Activated effector memory CD4-positive, alpha-beta T cell treated with anti-CD3 and anti-CD28 coated beads, Interleukin-2, amount 50 U/mL, for 16 hours (primary cell): ENCODE results near the gene SUV39H1.

ENCODE experiments used
- DNase-seq: peaks from one replicate; pipeline ENCODE4 v3.0.0-alpha.2; 2020

The SUV39H1 gene

DNA sequence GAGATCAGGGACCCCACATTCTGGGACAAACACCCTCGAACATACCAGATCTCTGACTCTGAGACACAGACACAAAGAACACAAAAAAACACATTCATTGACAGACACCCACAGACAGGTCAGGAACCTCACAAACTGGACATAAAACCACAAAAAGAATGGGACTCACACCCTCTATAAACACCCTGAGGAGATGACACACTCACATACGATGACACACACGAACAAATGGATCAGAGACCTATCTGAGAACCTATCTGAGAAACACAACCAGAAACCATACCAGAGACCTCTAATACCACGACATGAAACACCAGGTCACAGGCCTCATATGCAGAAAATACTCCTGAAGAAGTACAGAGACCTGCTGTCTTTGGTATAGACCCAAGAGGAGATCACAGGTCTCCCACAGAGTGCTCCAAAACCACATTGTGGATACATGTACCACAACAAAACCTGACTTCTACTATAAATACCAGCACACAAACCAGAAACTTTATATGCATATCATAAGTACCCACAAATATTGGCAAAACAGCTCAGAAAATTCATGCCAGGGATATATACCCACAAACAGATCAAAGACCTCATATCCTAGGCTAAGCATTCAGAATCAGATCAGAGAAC is 19.5 kb downstream of the SUV39H1 start:
- no peak for DNase-seq

DNA sequence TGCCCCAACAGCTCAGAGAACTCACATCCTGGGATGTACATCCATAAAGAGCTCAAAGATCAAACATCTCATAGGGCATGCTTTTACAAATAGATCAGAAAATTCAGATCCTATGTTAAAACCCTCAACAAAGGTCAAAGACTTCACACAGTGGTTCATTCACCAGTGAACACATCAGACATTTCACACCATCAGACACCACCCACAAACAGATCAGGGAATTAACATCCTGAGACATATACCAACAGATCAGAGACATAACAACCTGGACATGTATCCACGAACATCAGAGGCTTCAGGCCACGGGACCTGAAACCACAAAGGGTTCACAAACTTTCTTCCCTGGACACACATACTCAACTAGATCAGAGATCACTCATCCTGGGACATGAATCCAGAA is 23.4 kb downstream of the SUV39H1 start:
- DNase-seq: no peak

DNA sequence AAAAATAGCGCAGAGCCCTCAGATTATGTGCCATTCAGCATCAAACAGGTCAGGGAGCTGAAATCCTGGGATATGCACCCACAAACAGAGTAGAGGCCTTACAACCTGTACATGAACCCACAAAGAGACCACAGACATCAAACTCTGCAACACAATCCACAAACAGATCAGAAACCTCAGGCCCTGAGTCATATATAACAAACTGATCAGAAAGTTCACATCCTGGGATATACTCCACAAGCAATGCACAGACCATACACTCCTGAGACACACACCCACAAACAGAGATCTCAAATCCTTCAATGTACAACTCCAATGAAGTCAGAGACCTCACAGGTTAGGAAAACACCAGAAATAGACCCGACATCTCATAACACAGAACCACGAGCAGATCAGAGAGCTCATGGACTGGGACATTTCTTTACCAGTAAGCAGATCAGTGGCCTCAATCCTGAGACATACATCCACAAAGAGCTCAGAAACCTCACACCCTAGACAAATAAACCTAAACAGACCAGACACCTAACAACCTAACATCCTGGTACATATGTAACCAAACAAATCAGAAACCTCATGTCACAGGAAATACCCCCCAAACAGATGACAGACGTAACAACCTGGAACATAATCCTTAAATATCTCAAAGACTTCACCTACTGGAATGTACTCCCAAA is 24.2 kb downstream of the SUV39H1 start:
- DNase-seq: no peak

DNA sequence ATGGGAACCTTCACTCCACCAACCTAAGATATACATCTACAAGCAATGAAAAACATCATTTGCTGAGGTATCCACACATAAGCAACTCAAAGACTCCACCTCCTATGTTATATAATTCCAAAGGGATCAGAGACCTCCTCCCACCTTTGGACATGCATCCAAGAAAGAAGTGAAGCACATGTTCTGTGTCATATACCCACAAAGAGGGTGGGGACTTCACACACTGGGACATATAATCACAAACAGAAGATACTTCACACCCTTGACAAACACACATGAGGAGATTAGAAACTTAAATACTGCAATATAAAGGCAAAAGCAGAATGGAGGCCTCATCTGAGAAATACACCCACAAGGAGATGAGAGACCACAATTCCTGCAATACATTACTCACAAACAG is 25.4 kb downstream of the SUV39H1 start:
- DNase-seq: no peak

DNA sequence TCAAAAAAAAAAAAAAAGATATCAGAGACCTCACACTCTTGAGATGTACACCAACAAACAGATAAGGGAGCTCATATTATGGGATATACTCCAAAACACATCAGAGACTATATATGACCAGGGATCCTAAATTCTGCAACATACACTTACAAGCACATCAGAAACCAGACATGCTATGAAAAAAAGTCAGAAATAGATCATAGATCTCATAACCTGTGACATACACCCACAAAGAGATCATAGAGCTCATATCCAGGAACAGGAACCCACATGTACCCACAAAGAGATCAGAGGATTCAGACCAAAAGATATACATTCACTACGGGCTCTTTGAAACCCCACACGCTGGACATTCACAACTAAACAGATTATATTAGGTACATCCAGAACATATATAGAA is 30.1 kb downstream of the SUV39H1 start:
- no peak for DNase-seq

DNA sequence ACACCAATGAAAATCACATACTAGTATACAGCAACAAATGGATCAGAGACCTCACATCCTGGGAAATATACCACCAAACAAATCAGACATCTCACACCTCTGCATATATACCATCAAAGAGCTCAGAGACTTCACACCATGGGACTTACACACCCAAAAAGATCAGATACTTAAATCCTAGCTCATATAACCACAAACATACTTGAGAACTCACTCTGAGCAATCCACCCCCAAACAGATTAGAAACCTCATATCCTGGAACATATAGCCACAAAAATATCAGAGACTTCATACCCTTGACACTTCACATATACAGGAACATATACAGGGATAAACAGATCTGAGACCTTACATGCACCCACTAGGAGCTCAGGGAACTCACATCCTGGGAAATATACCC is 32.1 kb downstream of the SUV39H1 start:
- no peak for DNase-seq

DNA sequence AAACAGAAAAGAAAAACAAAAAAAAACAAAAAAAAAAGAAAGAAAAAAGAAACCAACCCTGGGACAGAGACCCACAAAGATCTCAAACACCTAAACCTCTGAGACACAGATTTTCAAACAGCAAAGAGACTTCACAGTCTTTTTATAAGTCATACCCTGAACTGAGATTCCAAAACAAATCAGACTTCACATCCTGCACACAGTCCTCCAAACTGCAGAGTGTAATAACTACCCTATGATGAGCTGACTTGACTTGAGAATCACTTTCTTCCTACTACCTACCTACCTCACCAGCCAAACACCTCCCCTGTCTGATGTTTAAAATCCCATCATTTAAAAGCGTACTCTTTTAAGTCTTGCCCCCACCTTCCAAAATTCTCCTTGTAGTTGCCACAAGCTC is 39.8 kb downstream of the SUV39H1 start:
- no peak for DNase-seq

DNA sequence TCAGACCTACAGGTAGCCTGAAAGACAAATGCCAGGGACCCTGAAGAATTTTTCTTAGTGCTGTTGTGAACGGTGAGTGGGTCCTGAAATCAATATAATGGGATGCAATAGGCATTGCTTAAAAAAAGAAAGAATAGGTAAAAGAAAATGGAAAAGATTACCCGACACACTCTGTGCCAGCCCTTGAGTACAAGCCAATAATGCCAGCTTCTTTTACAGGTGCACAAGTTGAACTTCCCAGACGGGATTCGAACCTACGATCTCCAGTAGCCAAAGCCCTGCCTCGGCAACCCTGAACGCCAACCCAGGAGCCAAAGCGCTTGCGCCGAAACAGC is 40.3 kb downstream of the SUV39H1 start:
- DNase-seq: no peak

DNA sequence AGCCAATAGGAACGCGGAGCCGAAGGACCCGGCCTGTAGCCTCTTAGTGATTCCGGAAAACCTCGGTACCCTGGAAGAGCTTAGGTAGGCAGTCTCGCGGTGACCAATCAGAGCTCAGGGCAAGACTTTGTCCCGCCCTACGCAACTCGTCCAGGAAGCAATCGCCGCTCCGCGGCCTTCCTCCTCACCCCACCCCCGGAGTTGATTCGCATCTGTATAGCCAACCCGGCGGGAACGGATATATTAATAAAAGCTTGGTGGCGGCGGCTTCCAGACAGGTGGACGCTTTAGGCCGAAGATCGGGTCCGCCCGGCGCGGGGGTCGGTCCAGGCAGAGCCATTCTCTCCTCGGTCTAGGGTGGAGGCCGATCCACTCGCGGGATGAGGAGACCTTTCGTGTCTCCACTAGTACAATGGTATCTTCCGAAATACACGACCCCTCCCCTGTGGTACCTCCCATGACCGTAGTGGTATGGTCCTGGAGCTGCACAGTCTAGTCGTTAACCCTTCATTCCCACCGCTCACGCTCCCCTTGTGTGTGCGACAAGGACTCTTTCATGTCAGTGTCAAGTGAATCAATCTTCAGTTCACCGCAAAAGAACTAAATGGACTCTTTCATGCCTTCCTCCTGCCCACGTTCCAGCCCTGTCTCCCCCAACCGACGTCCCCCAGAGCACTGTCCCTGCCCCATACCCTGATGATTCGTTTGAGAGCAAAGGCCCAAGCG is 40.8 kb downstream of the SUV39H1 start:
- peak; percentile 94 for DNase-seq

DNA sequence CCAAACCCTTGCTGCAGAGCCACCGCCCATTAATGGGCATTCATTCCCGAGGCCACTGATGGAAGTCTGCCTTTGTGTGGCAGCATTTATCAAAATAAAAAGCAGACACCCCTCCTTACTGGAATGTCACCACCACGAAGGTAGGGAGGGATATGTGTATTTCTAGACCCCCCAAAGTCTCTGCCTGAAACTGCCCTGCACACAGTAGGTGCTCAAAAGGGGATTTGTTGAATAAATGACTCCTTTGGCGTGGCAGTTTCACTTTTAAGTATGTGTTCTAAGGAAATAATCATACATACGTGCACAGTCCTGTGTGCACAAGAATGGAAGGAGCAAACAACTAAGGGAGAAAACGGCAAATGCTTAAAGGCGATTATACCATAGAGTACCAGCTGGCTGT is 41.4 kb downstream of the SUV39H1 start:
- no peak for DNase-seq

DNA sequence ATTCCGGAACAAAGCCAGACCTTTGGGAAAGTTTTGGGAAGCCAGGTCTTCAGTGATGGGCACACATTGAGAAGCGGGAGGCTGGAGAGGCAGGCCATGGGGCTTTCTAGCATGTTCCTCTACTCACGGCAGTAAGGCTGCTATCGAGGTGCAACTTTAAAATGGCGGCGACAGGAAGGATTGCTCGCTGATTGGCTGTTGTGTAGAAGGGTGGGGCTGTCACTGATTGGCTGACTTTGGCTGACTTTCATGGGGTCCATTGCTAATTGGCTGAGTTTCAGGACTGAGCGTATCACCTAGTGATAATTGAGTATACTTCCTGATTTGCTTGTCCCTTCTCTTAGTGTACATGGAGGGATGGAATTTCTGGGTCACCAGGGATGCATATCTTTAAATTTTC is 45.3 kb downstream of the SUV39H1 start:
- no peak for DNase-seq

DNA sequence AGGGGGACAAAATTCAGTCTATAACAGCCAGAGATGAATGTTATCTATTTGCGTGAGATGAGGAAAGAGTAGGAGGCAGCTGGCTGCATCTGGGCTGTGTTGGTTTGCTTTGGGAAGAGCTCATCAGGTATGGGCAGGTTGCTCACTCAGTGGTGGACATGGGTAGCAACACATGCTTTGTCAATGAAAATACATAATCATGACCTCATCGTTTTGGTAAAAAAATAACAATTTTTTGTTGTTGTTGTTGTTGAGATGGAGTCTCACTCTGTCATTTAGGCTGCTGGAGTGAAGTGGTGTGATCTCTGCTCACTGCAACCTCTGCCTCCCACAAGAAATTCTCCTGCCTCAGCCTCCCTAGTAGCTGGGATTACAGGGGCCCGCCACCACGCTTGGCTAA is 48.7 kb downstream of the SUV39H1 start:
- no peak for DNase-seq

DNA sequence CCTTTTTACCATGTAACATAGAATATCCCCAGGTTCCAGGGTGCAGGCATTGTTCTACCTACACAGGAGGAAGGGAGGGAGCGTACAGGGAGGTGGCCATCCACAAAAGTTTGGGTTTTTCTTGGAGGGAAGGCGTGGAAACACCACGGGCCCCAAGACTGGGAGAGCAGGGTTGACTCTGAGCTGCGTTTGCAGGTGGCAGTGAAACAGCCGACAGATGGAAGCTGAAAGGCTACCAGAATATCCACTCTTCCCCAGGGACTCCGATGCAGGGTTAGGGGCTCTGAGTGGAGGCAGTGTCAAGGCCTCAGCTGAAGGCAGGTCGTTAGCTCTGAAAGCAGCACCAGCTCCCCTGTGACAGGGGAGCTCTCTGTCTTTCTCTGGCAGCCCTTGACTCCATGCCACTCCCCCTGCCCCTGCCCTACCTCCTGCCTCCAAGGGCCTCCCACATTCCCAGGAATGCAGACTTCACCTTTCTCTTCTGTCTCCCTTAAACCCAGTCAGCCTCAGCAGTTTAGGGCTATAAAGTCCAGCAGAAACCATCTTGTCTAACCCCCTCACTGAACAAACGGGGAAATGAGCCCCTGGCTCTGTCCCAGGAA is 51.0 kb downstream of the SUV39H1 start:
- DNase-seq: no peak

DNA sequence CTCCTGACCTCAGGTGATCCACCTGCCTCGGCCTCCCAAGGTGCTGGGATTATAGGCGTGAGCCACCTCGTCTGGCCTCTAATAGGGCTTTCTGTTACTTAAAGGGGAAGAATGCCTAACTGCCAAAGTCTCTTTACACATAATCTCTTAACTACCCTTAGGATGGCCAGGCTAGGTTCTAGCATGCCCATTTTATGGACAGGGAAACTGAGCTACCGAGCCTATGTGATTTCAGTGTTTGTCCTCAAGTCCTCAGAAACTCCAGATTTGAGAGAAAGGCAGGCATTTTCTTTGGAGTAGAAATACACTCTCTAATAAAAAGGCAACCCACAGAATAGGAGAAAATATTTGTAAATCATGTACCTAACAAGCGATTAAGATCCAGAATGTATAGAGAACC is 52.6 kb downstream of the SUV39H1 start:
- no peak for DNase-seq

DNA sequence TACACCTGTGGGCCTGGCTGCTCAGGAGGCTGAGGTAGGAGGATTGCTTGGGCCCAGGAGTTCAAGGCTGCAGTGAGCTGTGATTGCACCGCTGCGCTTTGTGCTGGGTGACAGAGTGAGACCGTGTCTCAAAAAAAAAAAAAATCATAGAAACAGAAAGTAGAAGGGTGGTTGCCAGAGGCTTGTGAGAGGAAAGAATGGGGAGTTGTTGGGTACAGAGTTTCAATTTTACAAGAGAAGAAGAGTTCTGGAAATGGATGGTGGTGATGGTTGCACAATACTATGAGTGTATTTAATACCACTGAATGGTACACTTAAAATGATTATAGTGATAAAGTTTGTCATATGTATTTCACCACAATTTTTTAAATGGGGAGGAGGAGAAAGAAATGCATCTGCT is 54.8 kb downstream of the SUV39H1 start:
- DNase-seq: no peak

DNA sequence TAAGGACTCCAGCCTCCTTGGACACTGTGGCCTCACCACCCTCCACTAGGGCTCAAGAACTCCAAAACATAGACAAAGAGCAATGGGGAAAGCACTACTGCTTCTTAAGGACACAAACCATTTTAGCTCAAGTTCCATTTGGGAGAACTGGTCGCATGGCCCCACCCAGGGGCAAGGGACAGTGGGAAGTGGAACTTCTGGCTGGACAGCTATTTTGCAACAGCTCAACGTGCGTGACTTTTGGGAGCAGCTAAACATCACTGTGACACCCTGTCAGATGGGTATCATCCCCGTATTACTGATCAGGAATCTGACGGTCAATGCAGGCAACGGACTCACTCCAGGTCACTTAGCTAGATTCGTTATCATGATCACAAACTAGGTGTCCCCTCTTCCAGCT is 56.0 kb downstream of the SUV39H1 start:
- DNase-seq: no peak

DNA sequence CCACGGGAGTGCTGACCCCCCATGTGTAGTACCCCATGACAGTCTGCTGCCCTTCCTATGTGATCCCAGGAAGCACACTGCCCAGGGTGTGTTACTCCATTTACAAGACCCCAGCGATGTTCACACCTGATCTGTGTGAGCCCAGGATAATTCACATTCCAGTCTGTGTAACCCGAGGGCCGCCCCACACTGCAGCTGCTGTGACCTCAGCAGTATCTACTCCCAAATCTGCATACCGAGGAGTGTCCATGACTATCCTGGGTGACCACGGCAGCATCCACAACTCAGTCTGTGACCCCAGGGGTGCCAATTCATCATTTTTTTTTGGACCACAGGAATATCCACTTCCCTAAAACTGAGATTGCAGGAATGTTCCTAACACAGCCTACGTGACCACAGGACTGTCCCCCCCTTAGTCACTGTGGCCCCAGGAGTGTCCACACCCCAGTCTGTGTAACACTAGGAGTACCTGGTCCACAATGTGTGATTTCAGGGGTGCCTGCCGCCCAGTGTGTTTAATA is 57.2 kb downstream of the SUV39H1 start:
- no peak for DNase-seq

DNA sequence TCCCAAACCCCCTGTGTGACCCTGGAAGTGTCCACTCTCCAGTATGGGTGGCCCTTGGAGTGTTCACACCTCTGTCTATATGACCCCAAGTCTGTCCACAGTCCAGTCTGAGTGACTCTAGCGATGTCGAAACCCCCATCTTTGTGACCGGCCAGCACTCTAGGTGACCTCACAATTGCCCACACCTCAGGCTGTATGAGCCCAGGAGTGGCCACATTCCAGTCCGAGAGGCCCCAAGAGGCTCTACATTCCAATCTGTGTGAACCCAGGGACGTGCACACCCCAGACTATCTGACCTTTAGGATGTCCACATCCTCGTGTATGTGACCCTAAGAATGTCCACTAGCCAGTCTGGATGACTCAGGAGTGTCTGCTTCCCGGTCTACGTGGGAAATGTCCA is 57.7 kb downstream of the SUV39H1 start:
- no peak for DNase-seq
